GM20000 (cell line): ENCODE results near the gene MARS1.

ENCODE experiments used
- DNase-seq: peaks from one replicate; pipeline ENCODE4 v3.0.0; 2012; ENCODE audit warnings: low spot score
- CTCF ChIP-seq: IDR thresholded peaks from 2 replicates; pipeline ENCODE4 v1.5.1; 2012; ENCODE audit warnings: mild to moderate bottlenecking, control low read depth; ENCODE audit errors: extremely low read depth, missing control alignments

The MARS1 gene

GRCh38 chr12:57464569-57464968 lies 23.3 kb upstream of the MARS1 start:
- no peak for TF ChIP-seq CTCF
- DNase-seq: no peak

- TF ChIP-seq CTCF: no peak
- no peak for DNase-seq
Observed at GRCh38 chr12:57465030-57465746, 22.7 kb upstream of the MARS1 start.

GRCh38 chr12:57465747-57466505 lies 21.9 kb upstream of the MARS1 start:
- DNase-seq: no peak
- no peak for TF ChIP-seq CTCF

GRCh38 chr12:57467212-57467874 lies 20.5 kb upstream of the MARS1 start:
- no peak for DNase-seq
- no peak for TF ChIP-seq CTCF

GRCh38 chr12:57467915-57468314 lies 20.0 kb upstream of the MARS1 start:
- TF ChIP-seq CTCF: no peak
- no peak for DNase-seq

GRCh38 chr12:57469296-57470164 lies 18.3 kb upstream of the MARS1 start:
- TF ChIP-seq CTCF: no peak

More at GRCh38 chr12:57469296-57470164, 18.3 kb upstream of the MARS1 start:
- DNase-seq: no peak
